Measurements from ENCODE around the gene PHC2. TPM values are rescaled to one million over a fixed set of nuclear protein-coding genes. Genes with fewer than 3 reads are reported as not detected.

The PHC2 gene
- total and polyA plus RNA-seq, 9 of the 15 experiments (the other 6 are each of a cell fraction or from before 2014, with no cell fraction given), result 3.1 to 67.6 (median 34.6) TPM

GRCh38 chr1:33396188-33397124 is 34.4 kb downstream of the PHC2 start (continued):
- no peak for TF ChIP-seq ZNF165 (CRISPR knock-in tag; IDR thresholded peaks at IDR 0.05; ENCODE audit: borderline replicate concordance)
- no peak for TF ChIP-seq MBD2 (IDR thresholded peaks at IDR 0.05; ENCODE audit: borderline replicate concordance, low read depth)
- TF ChIP-seq LARP7 (IDR thresholded peaks at IDR 0.05), result no peak
- TF ChIP-seq BCLAF1 (IDR thresholded peaks at IDR 0.05; ENCODE audit: borderline replicate concordance in 1 of 2, control insufficient read depth in 1 of 2, low read depth in 2 of 2, low read length in 1 of 2), result no peak; a peak in 1 of 4 replicates
- no peak for TF ChIP-seq NR4A1 (CRISPR knock-in tag; IDR thresholded peaks at IDR 0.05)
- no peak for TF ChIP-seq NR4A1 (tag; IDR thresholded peaks at IDR 0.05)
- TF ChIP-seq MYBL2 (IDR thresholded peaks at IDR 0.05; ENCODE audit: low read depth), result no peak
- no peak for TF ChIP-seq MYBL2 (CRISPR knock-in tag; IDR thresholded peaks at IDR 0.05; ENCODE audit: borderline replicate concordance)
- no peak for TF ChIP-seq ZBTB8A (IDR thresholded peaks at IDR 0.05; ENCODE audit: partially characterized antibody)
- TF ChIP-seq U2AF1 (optimal IDR thresholded peaks at IDR 0.05; ENCODE audit: low read depth, low read length), result no peak
- no peak for TF ChIP-seq RFX7 (CRISPR knock-in tag; IDR thresholded peaks at IDR 0.05)
- TF ChIP-seq XRCC4 (IDR thresholded peaks at IDR 0.05; ENCODE audit: extremely low read depth, insufficient read depth, insufficient read length), result no peak
- peak; percentile 62; the same call in 1 of the 2 replicates for TF ChIP-seq MECOM (CRISPR knock-in tag; IDR thresholded peaks at IDR 0.05)
- TF ChIP-seq THAP7 (CRISPR knock-in tag; IDR thresholded peaks at IDR 0.05), result no peak
- TF ChIP-seq PURB (CRISPR knock-in tag; IDR thresholded peaks at IDR 0.05; ENCODE audit: low read depth), result no peak
- no peak for TF ChIP-seq NFRKB (IDR thresholded peaks at IDR 0.05; ENCODE audit: low read depth)
- peak; percentile 43; the same call in 1 of the 2 replicates for TF ChIP-seq TFAP4 (CRISPR knock-in tag; IDR thresholded peaks at IDR 0.05; ENCODE audit: borderline replicate concordance)
- TF ChIP-seq POLR2A (conservative IDR thresholded peaks at IDR 0.05), result no peak
- TF ChIP-seq ZNF76 (CRISPR knock-in tag; IDR thresholded peaks at IDR 0.05; ENCODE audit: borderline replicate concordance), result no peak
- no peak for TF ChIP-seq USF2 (CRISPR knock-in tag; IDR thresholded peaks at IDR 0.05)
- no peak for TF ChIP-seq ARID3A (IDR thresholded peaks at IDR 0.05; ENCODE audit: borderline replicate concordance, low read depth, low read length)

All from K562 (cell line).